Esophagus muscularis mucosa (tissue), 4 donors: ENCODE results near the gene LRRC45. TPM values are rescaled to one million over a fixed set of nuclear protein-coding genes. Genes with fewer than 3 reads are reported as not detected.
A peak's percentile ranks its signal among the peaks of the same experiment; 100 is the strongest.

Experiments
- DNase-seq: peaks from one replicate; pipeline ENCODE4 v3.0.0-alpha.2; 2017; ENCODE audit errors: extremely low spot score
- H3K27ac ChIP-seq, 4 donors: fragments of 200-600 bp; sonication (generic); replicated peaks in 1 of 4; 1 replicate in 3 of 4; 2 replicates in 1 of 4; pipeline ENCODE4 v1.5.1; 2016 to 2019; ENCODE audit warnings: mild to moderate bottlenecking in 1 of 4
- H3K27me3 ChIP-seq, 4 donors: fragments of 200-600 bp; sonication (generic); one replicate each; pipeline versions ENCODE4 v1.5.1 to v1.6.0; 2016 to 2019
- H3K36me3 ChIP-seq, 4 donors: fragments of 200-600 bp; sonication (generic); one replicate each; pipeline ENCODE4 v1.5.1; 2016 to 2019
- H3K4me1 ChIP-seq, 4 donors: fragments of 200-600 bp; sonication (generic); one replicate each; pipeline ENCODE4 v1.5.1; 2016 to 2019
- H3K4me3 ChIP-seq, 4 donors: fragments of 200-600 bp; sonication (generic); 1 replicate in 2 of 4; 2 replicates in 2 of 4; pipeline ENCODE4 v1.5.1; 2016 to 2019; ENCODE audit warnings: mild to moderate bottlenecking in 4 of 4, moderate library complexity in 1 of 4
- H3K9me3 ChIP-seq, 4 donors: fragments of 200-600 bp; sonication (generic); 1 replicate in 3 of 4; 2 replicates in 1 of 4; pipeline ENCODE4 v1.5.1; 2016 to 2019
- EP300 ChIP-seq: sonication (generic); formaldehyde crosslinking; IDR thresholded peaks from one replicate; pipeline ENCODE4 v1.6.1; 2017; ENCODE audit warnings: antibody characterized with exemption
- POLR2A ChIP-seq: fragments of 450-650 bp; IDR thresholded peaks from one replicate; pipeline ENCODE4 v1.6.1; 2017; ENCODE audit warnings: antibody characterized with exemption, moderate library complexity, mild to moderate bottlenecking, low read depth
- POLR2AphosphoS5 ChIP-seq, 2 donors: sonication (generic); formaldehyde crosslinking; IDR thresholded peaks; one replicate each; pipeline ENCODE4 v1.6.1; 2017; ENCODE audit warnings: antibody characterized with exemption in 2 of 2
- WGBS: methylation state at CpG from one replicate; pipeline ENCODE4 v1.1.5; 2018; 5-methylcytosine and 5-hydroxymethylcytosine counted together
- intact Hi-C: fragments of 100-400 bp; cut with DNase I; formaldehyde crosslinking; loops from one replicate; pipeline ENCODE4 v1.15.1; 2023
- total RNA-seq, 4 donors: library from RNA; depleted of rRNA; stranded (reverse); fragments of >200 nt; gene quantifications; one replicate each; pipeline versions ENCODE4 v1.1.0 to v1.2.1, GENCODE V29; 2016
- TF ChIP-seq, protein P1 (sequence below), 3 experiments: fragments of 200-600 bp in 2 of 3; fragments of 450-650 bp in 1 of 3; sonication (generic) in 2 of 3; IDR thresholded peaks; one replicate each; pipeline ENCODE4 v1.5.1; 2017 to 2019; ENCODE audit warnings: antibody characterized with exemption in 3 of 3, mild to moderate bottlenecking in 2 of 3, moderate library complexity in 1 of 3

Gene LRRC45
- total RNA-seq, 4 donors from 2014 or later, result 6.6 to 15.8 (median 11.5) TPM

GRCh38 chr17:82019690-82020571, 3.2 kb upstream of the LRRC45 start:
- no peak for DNase-seq
- 55% methylated on average over 16 of the region's 34 CpGs for WGBS
- TF ChIP-seq POLR2AphosphoS5 (IDR thresholded peaks at IDR 0.05), result no peak
- TF ChIP-seq, protein P1, sequence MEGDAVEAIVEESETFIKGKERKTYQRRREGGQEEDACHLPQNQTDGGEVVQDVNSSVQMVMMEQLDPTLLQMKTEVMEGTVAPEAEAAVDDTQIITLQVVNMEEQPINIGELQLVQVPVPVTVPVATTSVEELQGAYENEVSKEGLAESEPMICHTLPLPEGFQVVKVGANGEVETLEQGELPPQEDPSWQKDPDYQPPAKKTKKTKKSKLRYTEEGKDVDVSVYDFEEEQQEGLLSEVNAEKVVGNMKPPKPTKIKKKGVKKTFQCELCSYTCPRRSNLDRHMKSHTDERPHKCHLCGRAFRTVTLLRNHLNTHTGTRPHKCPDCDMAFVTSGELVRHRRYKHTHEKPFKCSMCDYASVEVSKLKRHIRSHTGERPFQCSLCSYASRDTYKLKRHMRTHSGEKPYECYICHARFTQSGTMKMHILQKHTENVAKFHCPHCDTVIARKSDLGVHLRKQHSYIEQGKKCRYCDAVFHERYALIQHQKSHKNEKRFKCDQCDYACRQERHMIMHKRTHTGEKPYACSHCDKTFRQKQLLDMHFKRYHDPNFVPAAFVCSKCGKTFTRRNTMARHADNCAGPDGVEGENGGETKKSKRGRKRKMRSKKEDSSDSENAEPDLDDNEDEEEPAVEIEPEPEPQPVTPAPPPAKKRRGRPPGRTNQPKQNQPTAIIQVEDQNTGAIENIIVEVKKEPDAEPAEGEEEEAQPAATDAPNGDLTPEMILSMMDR (IDR thresholded peaks at IDR 0.05), result peak; percentile 39 to 80 (median 58)
- H3K27ac ChIP-seq, result no peak overlapping the region
- no peaks in the 10 kb centered on the region for H3K9me3 ChIP-seq
- intact Hi-C loops, result no loop called here
- H3K4me3 ChIP-seq, result no peak overlapping the region
- H3K4me1 ChIP-seq, result peaks cover 26 to 48% (median 38%) of the 10 kb centered on the region in 4 donors
- no peaks in the 10 kb centered on the region for H3K27me3 ChIP-seq
- H3K36me3 ChIP-seq, result peaks cover 3 to 25% (median 18%) of the 10 kb centered on the region in 4 donors

- no peak overlapping the region for H3K27ac ChIP-seq
- WGBS, result 72% methylated on average over 13 of the region's 14 CpGs
- DNase-seq, result no peak
- H3K4me3 ChIP-seq, result no peak overlapping the region
- TF ChIP-seq, protein P1 (IDR thresholded peaks at IDR 0.05), result no peak
- no peak for TF ChIP-seq POLR2A
- no peak for TF ChIP-seq POLR2AphosphoS5 (IDR thresholded peaks at IDR 0.05)
- TF ChIP-seq EP300, result no peak
- H3K9me3 ChIP-seq, result no peaks in the 10 kb centered on the region
- peaks cover 3 to 30% (median 18%) of the 10 kb centered on the region in 4 donors for H3K36me3 ChIP-seq
- intact Hi-C loops, result loop anchor here (1.0 kb wide), 1 partner anchor 61 kb away; no protein-coding TSS in a partner anchor
- peaks cover 26 to 50% (median 38%) of the 10 kb centered on the region in 4 donors for H3K4me1 ChIP-seq
- no peaks in the 10 kb centered on the region for H3K27me3 ChIP-seq
These were observed 2.5 kb upstream of the LRRC45 start for GRCh38 chr17:82020572-82021106.

DNA sequence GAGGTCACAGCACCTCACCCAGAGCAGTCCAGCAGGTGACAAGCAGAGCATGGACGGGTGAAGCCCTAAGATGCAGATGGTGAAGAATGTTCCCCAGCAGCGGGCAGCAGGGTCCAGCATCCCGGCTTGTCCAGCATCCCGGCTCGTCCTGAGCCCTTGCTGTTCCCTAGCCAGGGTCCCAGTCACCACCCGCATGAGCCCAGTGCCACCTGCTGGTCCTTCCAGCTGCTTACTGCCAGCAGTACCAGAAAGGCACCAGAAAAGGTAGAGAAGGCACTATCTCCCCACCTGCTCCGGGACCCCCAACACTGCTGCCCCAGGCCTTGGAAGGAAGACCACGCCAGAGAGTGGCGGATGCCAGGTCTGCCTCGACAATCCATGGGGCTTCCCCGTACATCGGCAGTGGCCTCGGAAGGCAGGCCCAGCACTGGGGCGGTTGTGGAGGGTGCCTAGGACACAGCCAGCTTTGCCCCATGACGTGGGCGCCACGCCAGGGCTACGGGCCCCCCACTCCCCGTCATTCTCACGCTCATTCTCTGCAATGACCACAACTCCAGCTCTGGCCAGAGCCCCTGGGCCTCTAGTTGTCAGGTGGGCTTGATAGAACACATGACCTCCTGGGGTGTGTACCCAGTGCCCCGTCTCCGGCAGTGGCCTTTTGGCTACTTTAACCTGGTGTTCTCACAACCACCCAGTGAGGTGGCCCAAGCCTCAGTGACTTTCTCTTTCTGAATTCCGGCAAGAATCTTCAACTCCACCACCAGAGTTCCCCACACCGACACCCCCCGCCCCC, 1.8 kb upstream of the LRRC45 start:
- Histone ChIP-seq H3K27ac (peak overlapping the region in 1 of 4 donors; percentile 83), H3K4me3 (peak overlapping the region; percentile 83 to 96 (median 86)), H3K4me1 (peaks cover 26 to 50% (median 38%) of the 10 kb centered on the region in 4 donors), H3K27me3 (no peaks in the 10 kb centered on the region), H3K9me3 (no peaks in the 10 kb centered on the region), H3K36me3 (peaks cover 3 to 31% (median 18%) of the 10 kb centered on the region in 4 donors)
- TF ChIP-seq, protein P1 (IDR thresholded peaks at IDR 0.05), result peak; percentile 53 to 75 (median 70)
- TF ChIP-seq EP300, result no peak
- no peak for DNase-seq
- intact Hi-C loops, result loop anchor here (1.0 kb wide), 1 partner anchor 62 kb away; no protein-coding TSS in a partner anchor
- 37% methylated on average over 20 of the region's 25 CpGs for WGBS

DNA sequence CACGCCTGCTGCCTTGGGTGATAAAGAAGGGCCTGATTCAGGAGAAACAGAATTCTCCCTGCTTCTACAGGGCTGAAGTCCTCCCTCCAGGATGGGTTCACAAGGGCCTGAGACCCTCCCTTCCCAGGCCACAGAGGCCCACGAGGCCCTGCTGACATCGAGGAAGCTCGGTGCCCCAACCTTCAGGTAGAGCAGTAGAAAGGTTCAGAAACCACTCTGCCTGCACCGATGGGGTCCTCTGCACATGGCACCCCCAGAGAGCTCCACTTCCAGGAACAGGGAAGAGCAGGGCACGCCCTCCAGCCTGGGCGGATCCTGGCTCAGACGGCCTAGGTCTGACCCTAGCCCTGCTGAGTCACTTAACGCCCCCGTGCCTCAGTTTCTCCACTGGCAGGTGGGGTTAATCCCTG, 1.2 kb upstream of the LRRC45 start:
- H3K27ac ChIP-seq, result peak overlapping the region; percentile 64 to 83 (median 75)
- H3K4me3 ChIP-seq, result peak overlapping the region; percentile 83 to 96 (median 86)
- H3K36me3 ChIP-seq, result peaks cover 3 to 34% (median 19%) of the 10 kb centered on the region in 4 donors
- intact Hi-C loops, result loop anchor here (1.0 kb wide), 1 partner anchor 63 kb away; no protein-coding TSS in a partner anchor
- DNase-seq, result no peak
- TF ChIP-seq POLR2A (no peak), EP300 (no peak), POLR2AphosphoS5 (IDR thresholded peaks at IDR 0.05) (no peak)
- TF ChIP-seq, protein P1 (IDR thresholded peaks at IDR 0.05), result no peak
- H3K4me1 ChIP-seq, result peaks cover 26 to 50% (median 38%) of the 10 kb centered on the region in 4 donors
- H3K27me3 ChIP-seq, result no peaks in the 10 kb centered on the region
- no peaks in the 10 kb centered on the region for H3K9me3 ChIP-seq
- 0% methylated on average over 1 of the region's 10 CpGs for WGBS
